GM12892 (cell line): Measurements from ENCODE around the gene RBM19.

Experiments
- POLR2A ChIP-seq: IDR thresholded peaks from 2 replicates; pipeline ENCODE4 v1.6.1; 2011; ENCODE audit warnings: low read depth, low read length, control low read depth
- POLR2AphosphoS5 ChIP-seq: IDR thresholded peaks from 2 replicates; pipeline ENCODE4 v1.6.1; 2011; ENCODE audit warnings: low read depth, low read length, control low read depth

GRCh38 chr12:113842699-113843098 is 123.4 kb downstream of the RBM19 start:
- TF ChIP-seq POLR2AphosphoS5 (no peak), POLR2A (no peak)
